ENCODE measurements around the gene PGK1.

DNA sequence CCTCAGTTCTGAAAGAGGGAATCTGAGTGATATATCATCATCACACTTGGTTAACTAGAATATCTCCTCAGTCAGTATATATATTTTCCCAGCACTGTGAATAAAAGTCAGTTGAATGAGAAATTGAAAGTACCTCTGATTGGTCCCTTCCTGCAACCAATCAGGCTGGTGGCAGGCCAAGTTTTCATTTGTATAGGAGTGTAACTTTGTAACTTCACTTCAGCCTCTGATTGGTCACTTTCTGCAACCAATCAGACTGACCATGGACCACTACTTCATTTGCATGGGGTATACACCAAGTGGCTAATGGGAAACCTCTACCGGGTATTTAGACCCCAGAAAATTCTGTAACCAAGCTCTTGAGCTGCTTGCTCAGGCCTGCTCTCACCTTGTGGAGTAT lies 2.0 kb upstream of the PGK1 start:
- TF ChIP-seq, protein P1, sequence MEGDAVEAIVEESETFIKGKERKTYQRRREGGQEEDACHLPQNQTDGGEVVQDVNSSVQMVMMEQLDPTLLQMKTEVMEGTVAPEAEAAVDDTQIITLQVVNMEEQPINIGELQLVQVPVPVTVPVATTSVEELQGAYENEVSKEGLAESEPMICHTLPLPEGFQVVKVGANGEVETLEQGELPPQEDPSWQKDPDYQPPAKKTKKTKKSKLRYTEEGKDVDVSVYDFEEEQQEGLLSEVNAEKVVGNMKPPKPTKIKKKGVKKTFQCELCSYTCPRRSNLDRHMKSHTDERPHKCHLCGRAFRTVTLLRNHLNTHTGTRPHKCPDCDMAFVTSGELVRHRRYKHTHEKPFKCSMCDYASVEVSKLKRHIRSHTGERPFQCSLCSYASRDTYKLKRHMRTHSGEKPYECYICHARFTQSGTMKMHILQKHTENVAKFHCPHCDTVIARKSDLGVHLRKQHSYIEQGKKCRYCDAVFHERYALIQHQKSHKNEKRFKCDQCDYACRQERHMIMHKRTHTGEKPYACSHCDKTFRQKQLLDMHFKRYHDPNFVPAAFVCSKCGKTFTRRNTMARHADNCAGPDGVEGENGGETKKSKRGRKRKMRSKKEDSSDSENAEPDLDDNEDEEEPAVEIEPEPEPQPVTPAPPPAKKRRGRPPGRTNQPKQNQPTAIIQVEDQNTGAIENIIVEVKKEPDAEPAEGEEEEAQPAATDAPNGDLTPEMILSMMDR (IDR thresholded peaks at IDR 0.05) = no peak
- no peak for TF ChIP-seq POLR2A (IDR thresholded peaks at IDR 0.05)

Measured in heart left ventricle (tissue), 13 donors.